Astrocyte (in vitro differentiated cells and primary cell): Measurements from ENCODE around the gene PLCL1.

Source experiments
- CTCF ChIP-seq: IDR thresholded peaks from 2 replicates; pipeline ENCODE4 v1.5.1; 2011; ENCODE audit warnings: low read depth, mild to moderate bottlenecking, inconsistent platforms, low read length, moderate library complexity; ENCODE audit not compliant: insufficient read depth
- EZH2 ChIP-seq: IDR thresholded peaks from 2 replicates; pipeline ENCODE4 v1.6.1; 2012; ENCODE audit warnings: mild to moderate bottlenecking, low read length, inconsistent platforms; ENCODE audit not compliant: insufficient read depth

GRCh38 chr2:197839856-197840255 lies 35.5 kb downstream of the PLCL1 start:
- TF ChIP-seq CTCF = no peak
- TF ChIP-seq EZH2 = no peak
